ENCODE results near the gene CUL1.

The CUL1 gene

GRCh38 chr7:148715027-148715426 lies 16.3 kb downstream of the CUL1 start:
- DNase-seq (ENCODE audit: extremely low read depth in 1 of 2, low read depth in 1 of 2): no peak

GRCh38 chr7:148717266-148717793 lies 18.6 kb downstream of the CUL1 start:
- DNase-seq (ENCODE audit: extremely low read depth in 1 of 2, low read depth in 1 of 2): no peak

GRCh38 chr7:148718431-148718830 lies 19.7 kb downstream of the CUL1 start:
- no peak for DNase-seq (ENCODE audit: extremely low read depth in 1 of 2, low read depth in 1 of 2)

DNA sequence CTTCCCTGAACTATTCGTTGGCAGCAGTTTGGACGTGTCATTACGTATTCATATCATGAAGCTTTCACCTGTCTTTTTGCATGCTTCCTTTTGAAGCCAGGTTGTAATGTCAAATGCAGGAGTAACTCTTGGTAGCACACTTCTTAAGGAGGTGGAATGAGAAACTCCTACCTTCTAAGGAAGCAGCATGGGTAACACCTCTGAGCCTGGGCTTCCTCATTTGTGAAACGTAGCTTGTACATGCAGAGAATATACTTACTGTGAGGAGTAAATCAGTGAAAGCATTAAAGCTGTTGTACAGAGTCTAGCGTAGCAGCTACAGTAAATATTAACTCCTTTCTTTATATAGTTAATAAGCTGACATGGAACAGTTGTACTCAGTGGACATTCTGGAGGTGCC lies 21.1 kb downstream of the CUL1 start:
- no peak for DNase-seq (ENCODE audit: extremely low read depth in 1 of 2, low read depth in 1 of 2)

GRCh38 chr7:148720472-148720871 lies 21.8 kb downstream of the CUL1 start:
- no peak for DNase-seq (ENCODE audit: extremely low read depth in 1 of 2, low read depth in 1 of 2)

GRCh38 chr7:148721390-148721789 lies 22.7 kb downstream of the CUL1 start:
- no peak for DNase-seq (ENCODE audit: extremely low read depth in 1 of 2, low read depth in 1 of 2)

- no peak for DNase-seq (ENCODE audit: extremely low read depth in 1 of 2, low read depth in 1 of 2)
These were observed 23.9 kb downstream of the CUL1 start for GRCh38 chr7:148722340-148723165.

DNA sequence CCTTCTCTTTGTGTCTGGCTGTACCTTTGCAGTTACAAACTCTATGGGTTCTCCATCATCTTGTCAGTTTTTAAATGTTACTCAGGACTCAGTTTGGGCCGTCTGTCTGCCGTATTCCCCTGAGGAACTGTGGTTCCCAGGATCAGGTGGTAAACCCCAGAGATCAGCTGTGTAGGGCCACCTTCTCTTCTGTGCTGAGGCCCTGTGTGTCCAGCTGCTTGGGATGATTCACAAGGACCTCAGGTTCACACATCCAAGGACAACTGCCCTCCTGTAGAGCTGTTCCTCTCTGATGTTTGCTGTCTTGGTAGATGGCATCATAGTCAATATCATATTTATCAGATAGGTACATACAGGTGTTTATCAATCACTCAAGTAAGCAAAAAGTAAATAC lies 24.5 kb downstream of the CUL1 start:
- DNase-seq (ENCODE audit: extremely low read depth in 1 of 2, low read depth in 1 of 2): no peak

DNA sequence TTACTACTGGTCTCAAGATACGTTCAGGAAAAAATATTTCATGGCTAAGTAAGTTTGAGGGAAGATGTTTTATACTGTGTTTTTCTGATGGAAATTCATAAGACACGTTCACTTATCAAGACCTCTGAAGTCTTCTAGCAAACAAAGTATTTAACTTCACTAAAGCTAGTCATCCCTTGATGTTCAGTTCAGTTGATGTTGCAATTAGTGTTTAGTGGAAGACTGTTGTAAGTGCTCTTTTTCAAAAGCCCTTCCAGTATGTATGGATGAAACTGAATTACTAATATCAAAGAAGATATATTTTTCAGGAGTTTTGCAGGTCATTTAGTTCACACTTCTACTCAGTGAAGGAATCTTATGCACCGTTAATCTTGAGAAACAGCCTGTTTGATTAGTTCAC lies 25.1 kb downstream of the CUL1 start:
- no peak for DNase-seq (ENCODE audit: extremely low read depth in 1 of 2, low read depth in 1 of 2)

GRCh38 chr7:148726385-148726784 lies 27.7 kb downstream of the CUL1 start:
- no peak for DNase-seq (ENCODE audit: extremely low read depth in 1 of 2, low read depth in 1 of 2)

- DNase-seq (ENCODE audit: extremely low read depth in 1 of 2, low read depth in 1 of 2): no peak
These were observed 29.0 kb downstream of the CUL1 start for GRCh38 chr7:148727501-148728278.

- DNase-seq (ENCODE audit: extremely low read depth in 1 of 2, low read depth in 1 of 2): no peak
These were observed 31.5 kb downstream of the CUL1 start for GRCh38 chr7:148729984-148730733.

DNA sequence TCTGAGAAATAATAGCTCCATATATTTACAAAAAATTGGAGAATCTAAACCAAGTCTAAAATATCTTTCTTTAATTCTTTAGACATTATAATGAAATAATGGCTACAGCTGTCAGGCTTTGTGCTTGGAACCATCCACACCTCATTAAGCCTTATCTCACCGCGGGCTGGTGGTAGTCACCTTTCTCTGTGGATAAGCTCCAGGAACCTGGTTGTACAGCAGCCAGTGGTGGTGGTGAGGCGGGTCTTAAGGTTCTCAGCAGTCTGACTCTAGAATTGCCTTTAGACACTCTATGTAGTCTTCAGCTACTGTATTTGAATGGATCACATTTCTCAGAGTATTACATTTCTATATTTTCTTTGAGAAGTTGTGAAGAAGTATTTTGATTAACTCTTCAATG lies 34.2 kb downstream of the CUL1 start:
- no peak for DNase-seq (ENCODE audit: extremely low read depth in 1 of 2, low read depth in 1 of 2)

GRCh38 chr7:148733496-148733895 lies 34.8 kb downstream of the CUL1 start:
- no peak for DNase-seq (ENCODE audit: extremely low read depth in 1 of 2, low read depth in 1 of 2)

- DNase-seq (ENCODE audit: extremely low read depth in 1 of 2, low read depth in 1 of 2): no peak
These were observed 36.4 kb downstream of the CUL1 start for GRCh38 chr7:148735141-148735540.

DNA sequence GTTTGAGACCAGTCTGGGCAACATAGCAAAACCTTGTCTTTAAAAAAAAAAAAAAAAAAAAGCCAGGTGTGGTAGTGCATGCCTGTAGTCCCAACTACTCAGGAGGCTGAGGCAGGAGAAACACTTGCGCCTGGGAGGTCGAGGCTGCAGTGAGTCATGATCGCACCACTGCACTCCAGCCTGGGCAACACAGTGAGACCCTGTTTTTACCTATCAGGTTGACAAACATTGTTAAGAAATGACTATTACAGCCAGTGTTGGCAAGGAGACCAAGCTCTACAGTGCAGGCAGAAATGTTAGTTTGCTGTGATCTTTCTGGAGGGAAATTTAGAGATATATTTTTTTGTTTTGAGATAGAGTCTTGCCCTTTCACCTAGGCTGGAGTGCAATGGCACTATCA lies 37.3 kb downstream of the CUL1 start:
- DNase-seq (ENCODE audit: extremely low read depth in 1 of 2, low read depth in 1 of 2): no peak

- no peak for DNase-seq (ENCODE audit: extremely low read depth in 1 of 2, low read depth in 1 of 2)
These were observed 40.2 kb downstream of the CUL1 start for GRCh38 chr7:148738737-148739535.

GRCh38 chr7:148746135-148746534 lies 47.4 kb downstream of the CUL1 start:
- no peak for DNase-seq (ENCODE audit: extremely low read depth in 1 of 2, low read depth in 1 of 2)

DNA sequence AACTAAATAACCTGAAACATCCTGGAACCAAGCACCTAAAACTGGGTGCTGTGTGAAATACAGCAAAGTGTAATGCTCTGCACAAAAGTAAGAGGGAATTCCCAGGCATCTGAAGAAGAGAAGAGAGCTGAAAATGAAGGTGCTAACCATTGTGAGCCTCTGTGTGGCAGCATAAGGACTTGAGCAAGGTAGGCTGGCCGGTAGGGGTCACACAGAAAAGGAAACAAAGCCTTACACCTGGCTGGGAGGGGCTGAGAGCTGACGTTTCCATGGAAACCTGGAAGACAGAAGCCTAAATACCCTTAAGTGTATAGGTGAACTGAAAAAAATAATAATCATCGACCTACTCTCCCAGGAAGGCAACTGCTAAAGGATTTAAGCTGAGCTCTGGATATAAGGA lies 48.6 kb downstream of the CUL1 start:
- DNase-seq (ENCODE audit: extremely low read depth in 1 of 2, low read depth in 1 of 2): no peak

Measured in activated CD8-positive, alpha-beta memory T cell treated with anti-CD3 and anti-CD28 coated beads for 1 hour (primary cell).